NT2/D1 (cell line): ENCODE data around the gene INPP5E.

Source experiments
- SUZ12 ChIP-seq: IDR thresholded peaks from 2 replicates; pipeline ENCODE4 v1.6.1; 2011; ENCODE audit not compliant: insufficient read length, insufficient read depth; ENCODE audit errors: extremely low read depth
- YY1 ChIP-seq: IDR thresholded peaks from 2 replicates; pipeline ENCODE4 v1.6.1; 2011; ENCODE audit not compliant: insufficient read length, insufficient read depth
- ZNF274 ChIP-seq: IDR thresholded peaks from 2 replicates; pipeline ENCODE4 v1.6.1; 2011; ENCODE audit warnings: mild to moderate bottlenecking, low read depth, low read length

- TF ChIP-seq ZNF274 = no peak
- no peak for TF ChIP-seq SUZ12
- no peak for TF ChIP-seq YY1
Measured at GRCh38 chr9:136457326-136457725, 17.7 kb upstream of the INPP5E start.
